Measurements from ENCODE around the gene STK17B. TPM values are rescaled to one million over a fixed set of nuclear protein-coding genes. Genes with fewer than 3 reads are reported as not detected.
A peak's percentile ranks its signal among the peaks of the same experiment; 100 is the strongest.

The STK17B gene
- total RNA-seq, 2 donors from 2014 or later = 7.9 to 16.9 TPM

DNA sequence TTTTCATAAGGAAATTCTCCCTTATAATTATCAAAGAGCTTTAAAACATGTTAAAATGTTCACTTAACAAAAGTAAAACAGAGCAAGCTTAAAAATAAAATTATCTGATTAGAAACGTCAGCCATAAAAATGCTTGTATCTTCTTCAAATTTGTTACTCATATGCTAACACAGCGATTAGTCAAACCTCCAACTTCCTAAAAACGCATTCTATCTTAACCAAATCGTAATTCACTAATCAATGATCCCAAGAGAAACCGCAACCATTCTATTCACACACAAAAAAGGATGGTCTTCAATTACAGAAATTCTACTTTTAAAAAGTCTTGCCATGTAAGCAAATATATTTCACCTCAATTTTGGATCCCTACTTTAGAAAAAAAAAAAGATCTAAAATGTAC, 1.9 kb downstream of the STK17B start:
- H3K36me3 ChIP-seq (replicated peaks in 1 of 2; ENCODE audit: insufficient read depth in 1 of 2, low read depth in 2 of 2) = no peaks in the 10 kb centered on the region
- ATAC-seq = no peak
- intact Hi-C loops (cut with DNase I) = no loop called here
- H3K9me3 ChIP-seq = no peaks in the 10 kb centered on the region
- TF ChIP-seq, protein P1, sequence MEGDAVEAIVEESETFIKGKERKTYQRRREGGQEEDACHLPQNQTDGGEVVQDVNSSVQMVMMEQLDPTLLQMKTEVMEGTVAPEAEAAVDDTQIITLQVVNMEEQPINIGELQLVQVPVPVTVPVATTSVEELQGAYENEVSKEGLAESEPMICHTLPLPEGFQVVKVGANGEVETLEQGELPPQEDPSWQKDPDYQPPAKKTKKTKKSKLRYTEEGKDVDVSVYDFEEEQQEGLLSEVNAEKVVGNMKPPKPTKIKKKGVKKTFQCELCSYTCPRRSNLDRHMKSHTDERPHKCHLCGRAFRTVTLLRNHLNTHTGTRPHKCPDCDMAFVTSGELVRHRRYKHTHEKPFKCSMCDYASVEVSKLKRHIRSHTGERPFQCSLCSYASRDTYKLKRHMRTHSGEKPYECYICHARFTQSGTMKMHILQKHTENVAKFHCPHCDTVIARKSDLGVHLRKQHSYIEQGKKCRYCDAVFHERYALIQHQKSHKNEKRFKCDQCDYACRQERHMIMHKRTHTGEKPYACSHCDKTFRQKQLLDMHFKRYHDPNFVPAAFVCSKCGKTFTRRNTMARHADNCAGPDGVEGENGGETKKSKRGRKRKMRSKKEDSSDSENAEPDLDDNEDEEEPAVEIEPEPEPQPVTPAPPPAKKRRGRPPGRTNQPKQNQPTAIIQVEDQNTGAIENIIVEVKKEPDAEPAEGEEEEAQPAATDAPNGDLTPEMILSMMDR (IDR thresholded peaks at IDR 0.05) = no peak
- no peak for TF ChIP-seq POLR2A (IDR thresholded peaks at IDR 0.05)
- 53 to 61% methylated on average over 5 of the region's 5 CpGs for WGBS, 2 donors
- peak overlapping the region in 1 of 4 donors; percentile 90 for H3K27ac ChIP-seq
- DNase-seq = no peak
- H3K4me1 ChIP-seq = peaks cover 11% of the 10 kb centered on the region
- H3K4me3 ChIP-seq = peak overlapping the region in 1 of 2 donors; percentile 85
- H3K27me3 ChIP-seq = no peaks in the 10 kb centered on the region

DNA sequence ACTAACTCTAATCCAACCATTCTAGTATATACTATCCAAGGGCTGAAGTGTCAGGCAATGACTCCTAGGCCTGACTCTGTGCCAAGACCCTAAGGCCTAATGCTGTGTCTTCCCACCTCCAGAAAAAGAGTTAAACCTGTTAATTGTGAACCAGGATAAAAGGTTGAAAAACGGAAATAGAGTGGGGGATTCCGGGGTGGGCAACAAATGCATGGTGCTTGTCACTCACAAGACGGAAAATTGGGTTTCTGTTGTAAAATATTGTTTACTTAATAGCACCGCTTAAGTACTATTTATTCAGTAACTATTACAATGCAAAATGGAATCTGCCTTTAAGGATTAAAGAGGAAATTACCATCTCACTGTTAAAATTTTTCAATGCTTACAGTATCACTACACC, 3.2 kb downstream of the STK17B start:
- DNase-seq (no peak), ATAC-seq (no peak)
- no peak overlapping the region for H3K27ac ChIP-seq
- H3K4me1 ChIP-seq = peaks cover 11% of the 10 kb centered on the region
- intact Hi-C loops (cut with DNase I) = no loop called here
- H3K9me3 ChIP-seq = no peaks in the 10 kb centered on the region
- no peak overlapping the region for H3K4me3 ChIP-seq
- H3K27me3 ChIP-seq = no peaks in the 10 kb centered on the region
- TF ChIP-seq, protein P1 (IDR thresholded peaks at IDR 0.05) = no peak
- no peak for TF ChIP-seq POLR2A (IDR thresholded peaks at IDR 0.05)
- H3K36me3 ChIP-seq (replicated peaks in 1 of 2; ENCODE audit: insufficient read depth in 1 of 2, low read depth in 2 of 2) = no peaks in the 10 kb centered on the region
- WGBS, 2 donors = 55 to 63% methylated on average over 4 of the region's 4 CpGs

DNA sequence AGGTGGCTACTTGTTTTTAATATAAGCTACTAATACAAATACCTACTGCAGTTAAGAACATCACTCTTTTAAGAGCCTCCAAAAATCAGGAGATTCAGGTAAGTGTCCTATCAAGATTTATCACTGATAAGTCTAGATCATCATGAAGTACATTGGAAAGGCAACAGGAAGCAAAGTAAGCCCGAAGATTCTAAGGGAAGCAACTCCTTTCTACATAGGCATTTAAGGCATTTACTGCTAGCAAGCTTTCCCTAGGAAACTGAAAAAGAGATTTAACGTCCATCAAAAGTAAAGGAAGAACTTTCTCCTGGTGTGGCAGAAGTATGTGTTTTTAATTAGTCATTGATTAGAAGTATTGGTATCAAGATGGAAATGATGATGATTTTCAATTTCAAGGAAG, 3.7 kb downstream of the STK17B start:
- H3K36me3 ChIP-seq (replicated peaks in 1 of 2; ENCODE audit: insufficient read depth in 1 of 2, low read depth in 2 of 2) = no peaks in the 10 kb centered on the region
- no peak overlapping the region for H3K27ac ChIP-seq
- intact Hi-C loops (cut with DNase I) = no loop called here
- WGBS, 2 donors = 67 to 71% methylated on average over 2 of the region's 2 CpGs
- ATAC-seq = no peak
- no peak overlapping the region for H3K4me3 ChIP-seq
- no peaks in the 10 kb centered on the region for H3K9me3 ChIP-seq
- H3K27me3 ChIP-seq = no peaks in the 10 kb centered on the region
- no peak for TF ChIP-seq POLR2A (IDR thresholded peaks at IDR 0.05)
- TF ChIP-seq, protein P1 (IDR thresholded peaks at IDR 0.05) = no peak
- DNase-seq = no peak
- peaks cover 11% of the 10 kb centered on the region for H3K4me1 ChIP-seq

DNA sequence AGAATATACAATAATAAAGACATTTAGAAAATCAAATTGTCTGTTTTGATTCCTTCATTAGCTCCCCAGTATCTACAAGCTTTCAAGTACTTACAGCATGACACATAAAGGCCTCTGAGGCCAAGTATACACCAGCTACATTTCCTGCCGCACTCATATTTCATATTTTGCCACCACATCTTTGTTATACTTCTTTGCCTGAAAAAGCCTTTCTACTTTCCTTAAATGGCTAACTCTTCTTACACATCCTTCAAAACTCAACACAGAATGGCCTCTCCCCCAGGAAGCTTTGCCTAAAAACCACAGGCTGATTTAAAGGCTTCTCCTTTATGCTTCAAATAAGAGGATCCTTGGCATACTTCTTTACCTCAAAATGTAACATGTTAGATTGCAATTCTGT, 4.5 kb downstream of the STK17B start:
- TF ChIP-seq, protein P1 (IDR thresholded peaks at IDR 0.05) = no peak
- no peak for TF ChIP-seq POLR2A (IDR thresholded peaks at IDR 0.05)
- Histone ChIP-seq H3K27me3 (no peaks in the 10 kb centered on the region), H3K36me3 (replicated peaks in 1 of 2; ENCODE audit: insufficient read depth in 1 of 2, low read depth in 2 of 2) (peaks cover 2 to 3% of the 10 kb centered on the region in 2 donors), H3K27ac (peak overlapping the region in 1 of 4 donors; percentile 22), H3K9me3 (no peaks in the 10 kb centered on the region), H3K4me3 (no peak overlapping the region), H3K4me1 (peaks cover 11% of the 10 kb centered on the region)
- intact Hi-C loops (cut with DNase I) = no loop called here
- no peak for DNase-seq
- WGBS, 2 donors = 78 to 79% methylated on average over 1 of the region's 1 CpG
- ATAC-seq = no peak

DNA sequence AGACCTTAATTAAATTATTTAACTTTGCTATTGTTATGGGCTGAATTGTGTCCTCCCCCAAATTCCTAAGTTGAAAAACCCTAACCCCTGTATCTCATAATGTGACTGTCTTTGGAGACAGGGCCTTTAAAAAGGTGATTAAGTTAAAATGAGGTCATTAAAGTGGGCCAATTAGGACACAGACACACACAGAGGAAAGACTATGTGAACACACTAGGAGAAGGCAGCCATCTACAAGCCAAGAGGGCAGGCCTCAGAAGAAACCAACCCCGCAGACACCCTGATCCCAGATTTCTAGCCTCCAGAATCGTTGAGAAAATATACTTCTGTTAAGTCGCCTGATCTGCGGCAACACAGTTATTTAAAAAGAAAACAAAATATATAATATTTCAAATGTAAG, 6.4 kb downstream of the STK17B start:
- ATAC-seq = no peak
- WGBS, 2 donors = 67 to 74% methylated on average over 4 of the region's 4 CpGs
- no peaks in the 10 kb centered on the region for H3K9me3 ChIP-seq
- no peak for TF ChIP-seq POLR2A (IDR thresholded peaks at IDR 0.05)
- TF ChIP-seq, protein P1 (IDR thresholded peaks at IDR 0.05) = no peak
- peaks cover 3 to 4% of the 10 kb centered on the region in 2 donors for H3K36me3 ChIP-seq (replicated peaks in 1 of 2; ENCODE audit: insufficient read depth in 1 of 2, low read depth in 2 of 2)
- no peak for DNase-seq
- H3K27me3 ChIP-seq = no peaks in the 10 kb centered on the region
- H3K4me3 ChIP-seq = no peak overlapping the region
- intact Hi-C loops (cut with DNase I) = no loop called here
- H3K4me1 ChIP-seq = peaks cover 11% of the 10 kb centered on the region
- no peak overlapping the region for H3K27ac ChIP-seq
